Smooth muscle cell (in vitro differentiated cells): Measurements from ENCODE around the gene SEH1L. TPM values are rescaled to one million over a fixed set of nuclear protein-coding genes. Genes with fewer than 3 reads are reported as not detected.

ENCODE experiments used
- DNase-seq: peaks from one replicate; lab custom pipeline; 2025; ENCODE audit not compliant: unreplicated experiment; lab: John Stamatoyannopoulos, UW
- H2AFZ ChIP-seq: fragments of 200-600 bp; sonication (generic); 2 replicates; pipeline ENCODE4 v1.6.0; 2016; ENCODE audit warnings: antibody characterized with exemption, low read depth, mild to moderate bottlenecking
- H3F3A ChIP-seq: fragments of 200-600 bp; sonication (generic); 2 replicates; pipeline ENCODE4 v1.6.0; 2017; ENCODE audit warnings: antibody characterized with exemption, low read depth
- H3K27ac ChIP-seq: fragments of 200-600 bp; sonication (generic); 2 replicates; pipeline ENCODE4 v1.5.1; 2016; ENCODE audit warnings: low read depth, mild to moderate bottlenecking
- H3K27me3 ChIP-seq: fragments of 200-600 bp; sonication (generic); 2 replicates; pipeline ENCODE4 v1.6.1; 2016; ENCODE audit warnings: low read depth, mild to moderate bottlenecking
- H3K36me3 ChIP-seq: fragments of 200-600 bp; sonication (generic); 2 replicates; pipeline ENCODE4 v1.5.1; 2016; ENCODE audit warnings: low read depth
- H3K4me1 ChIP-seq: fragments of 200-600 bp; sonication (generic); 2 replicates; pipeline ENCODE4 v1.5.1; 2016; ENCODE audit warnings: low read depth
- H3K4me2 ChIP-seq: fragments of 200-600 bp; sonication (generic); 2 replicates; pipeline ENCODE4 v1.6.0; 2016; ENCODE audit warnings: mild to moderate bottlenecking
- H3K4me3 ChIP-seq: fragments of 200-600 bp; sonication (generic); 2 replicates; pipeline ENCODE4 v1.5.1; 2016; ENCODE audit warnings: mild to moderate bottlenecking
- H3K79me2 ChIP-seq: fragments of 200-600 bp; sonication (generic); 2 replicates; pipeline ENCODE4 v1.6.0; 2016; ENCODE audit warnings: low read depth, mild to moderate bottlenecking
- H3K9ac ChIP-seq: fragments of 200-600 bp; sonication (generic); 2 replicates; pipeline ENCODE4 v1.6.0; 2016; ENCODE audit warnings: low read depth
- H3K9me3 ChIP-seq: fragments of 200-600 bp; sonication (generic); replicated peaks from 2 replicates; pipeline ENCODE4 v1.5.1; 2016; ENCODE audit warnings: low read depth
- H4K20me1 ChIP-seq: fragments of 200-600 bp; sonication (generic); 2 replicates; pipeline ENCODE4 v1.6.0; 2016; ENCODE audit warnings: low read depth
- CTCF ChIP-seq: fragments of 200-600 bp; sonication (generic); IDR thresholded peaks from 2 replicates; pipeline ENCODE4 v1.5.1; 2017; ENCODE audit warnings: borderline replicate concordance, mild to moderate bottlenecking, antibody characterized with exemption; ENCODE audit not compliant: insufficient read depth, poor library complexity, severe bottlenecking
- WGBS: methylation state at CpG from one replicate; pipeline ENCODE4 v1.1.7; 2016; ENCODE audit warnings: low lambda C conversion rate; 5-methylcytosine and 5-hydroxymethylcytosine counted together
- polyA plus RNA-seq: library from polyadenylated mRNA; unstranded; fragments of >200 nt; fragmentation: Nextera tagmentation; extraction: Ambion mirVana; gene quantifications from 2 replicates; pipeline ENCODE4 v1.2.1, GENCODE V29; 2016
- total RNA-seq: library from RNA; depleted of rRNA; stranded (reverse); fragments of >200 nt; gene quantifications from 2 replicates; pipeline ENCODE4 v1.2.3, GENCODE V29; 2014

The SEH1L gene
- total and polyA plus RNA-seq, 2 experiments from 2014 or later: 18.4 to 43.5 TPM

DNA sequence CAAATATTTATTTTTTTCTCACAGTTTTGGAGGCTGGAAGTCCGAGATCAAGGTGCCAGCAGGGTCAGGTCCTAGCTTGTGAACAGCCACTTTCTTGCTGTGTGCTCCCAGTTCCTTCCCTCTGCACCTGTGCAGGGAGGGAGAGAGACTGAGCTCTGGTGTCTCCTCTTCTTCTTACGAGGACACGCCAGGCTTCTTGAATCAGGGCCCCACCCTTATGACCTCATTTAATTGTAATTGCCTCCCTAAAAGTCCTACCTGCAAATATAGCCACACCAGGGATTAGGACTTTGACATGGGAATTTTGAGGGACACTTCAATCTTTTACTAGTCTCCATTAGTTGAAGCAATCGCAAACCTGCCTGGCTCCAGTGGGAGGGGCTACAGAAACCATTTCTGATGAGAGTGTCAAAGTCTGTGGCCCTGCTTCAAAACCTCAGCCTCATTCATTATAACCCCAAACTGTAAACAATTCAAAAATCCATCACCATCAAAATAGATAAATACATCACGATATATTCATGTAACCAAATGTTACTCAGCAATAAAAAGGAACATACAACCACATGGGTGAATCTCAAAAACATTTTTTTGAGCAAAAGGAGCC, 18.2 kb upstream of the SEH1L start:
- H4K20me1 ChIP-seq: no peaks in the 10 kb centered on the region
- H3K4me3 ChIP-seq: no peak overlapping the region
- no peaks in the 10 kb centered on the region for H3K79me2 ChIP-seq
- no peak for DNase-seq
- no peaks in the 10 kb centered on the region for H3K9me3 ChIP-seq
- no peaks in the 10 kb centered on the region for H3K27me3 ChIP-seq
- TF ChIP-seq CTCF: no peak
- no peaks in the 10 kb centered on the region for H3F3A ChIP-seq
- H3K4me2 ChIP-seq: no peak overlapping the region
- no peak overlapping the region for H2AFZ ChIP-seq
- no peak overlapping the region for H3K27ac ChIP-seq
- no peaks in the 10 kb centered on the region for H3K4me1 ChIP-seq
- 89% methylated on average over 5 of the region's 5 CpGs for WGBS
- H3K9ac ChIP-seq: no peak overlapping the region
- H3K36me3 ChIP-seq: no peaks in the 10 kb centered on the region

DNA sequence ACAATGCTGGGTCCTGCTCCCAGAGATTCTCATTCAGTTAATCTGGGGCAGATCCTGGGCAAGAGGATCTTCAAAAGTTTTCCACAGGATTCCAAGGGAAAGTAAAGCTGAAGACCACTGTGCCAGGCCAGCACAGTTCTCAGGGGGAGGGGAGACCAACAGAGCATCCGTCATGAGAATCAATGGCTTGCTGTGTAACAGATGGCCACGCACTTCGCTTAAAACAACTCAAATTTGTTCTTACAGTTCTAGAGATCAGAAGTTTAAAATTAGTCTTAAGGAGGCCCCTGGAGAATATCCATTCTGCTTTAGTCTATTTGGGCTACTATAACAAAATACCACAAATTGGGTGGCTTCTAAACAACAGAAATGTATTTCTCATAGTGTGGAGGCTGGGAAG, 17.4 kb upstream of the SEH1L start:
- H3K9ac ChIP-seq: no peak overlapping the region

GRCh38 chr18:12930908-12931307, 16.9 kb upstream of the SEH1L start:
- DNase-seq: no peak
- H3K4me1 ChIP-seq: no peaks in the 10 kb centered on the region
- H3K9me3 ChIP-seq: no peaks in the 10 kb centered on the region
- H2AFZ ChIP-seq: no peak overlapping the region
- no peak overlapping the region for H3K4me3 ChIP-seq
- no peaks in the 10 kb centered on the region for H3K27me3 ChIP-seq
- no peak overlapping the region for H3K27ac ChIP-seq
- no peaks in the 10 kb centered on the region for H3K79me2 ChIP-seq
- no peaks in the 10 kb centered on the region for H3F3A ChIP-seq
- H3K36me3 ChIP-seq: no peaks in the 10 kb centered on the region
- TF ChIP-seq CTCF: no peak
- no peak overlapping the region for H3K9ac ChIP-seq
- H4K20me1 ChIP-seq: no peaks in the 10 kb centered on the region
- WGBS: 95% methylated on average over 3 of the region's 3 CpGs
- H3K4me2 ChIP-seq: no peak overlapping the region

More for the DNA sequence above, 17.4 kb upstream of the SEH1L start:
- Histone ChIP-seq H3K27ac (no peak overlapping the region), H3K4me1 (no peaks in the 10 kb centered on the region), H3K27me3 (no peaks in the 10 kb centered on the region), H3F3A (no peaks in the 10 kb centered on the region), H3K36me3 (no peaks in the 10 kb centered on the region), H4K20me1 (no peaks in the 10 kb centered on the region), H3K4me2 (no peak overlapping the region), H3K9me3 (no peaks in the 10 kb centered on the region), H2AFZ (no peak overlapping the region), H3K4me3 (no peak overlapping the region), H3K79me2 (no peaks in the 10 kb centered on the region)
- DNase-seq: no peak
- WGBS: 96% methylated on average over 3 of the region's 3 CpGs
- no peak for TF ChIP-seq CTCF

GRCh38 chr18:12933327-12933726, 14.5 kb upstream of the SEH1L start:
- H3K4me1 ChIP-seq: no peaks in the 10 kb centered on the region
- no peak overlapping the region for H3K27ac ChIP-seq
- no peak overlapping the region for H3K4me2 ChIP-seq
- H3K79me2 ChIP-seq: no peaks in the 10 kb centered on the region
- H4K20me1 ChIP-seq: no peaks in the 10 kb centered on the region
- no peak for TF ChIP-seq CTCF
- H2AFZ ChIP-seq: no peak overlapping the region
- no peaks in the 10 kb centered on the region for H3F3A ChIP-seq
- no peak for DNase-seq
- no peak overlapping the region for H3K9ac ChIP-seq
- H3K36me3 ChIP-seq: no peaks in the 10 kb centered on the region
- no peak overlapping the region for H3K4me3 ChIP-seq
- no peaks in the 10 kb centered on the region for H3K27me3 ChIP-seq
- no peaks in the 10 kb centered on the region for H3K9me3 ChIP-seq
